GM12891 (cell line): ENCODE results near the gene CEP350.

ENCODE experiments used
- POLR2A ChIP-seq: IDR thresholded peaks from 2 replicates; pipeline ENCODE4 v1.6.1; 2011; ENCODE audit warnings: low read depth, low read length, control low read depth
- TAF1 ChIP-seq: IDR thresholded peaks from 2 replicates; pipeline ENCODE4 v1.6.1; 2011; ENCODE audit warnings: low read depth, low read length, control low read depth

DNA sequence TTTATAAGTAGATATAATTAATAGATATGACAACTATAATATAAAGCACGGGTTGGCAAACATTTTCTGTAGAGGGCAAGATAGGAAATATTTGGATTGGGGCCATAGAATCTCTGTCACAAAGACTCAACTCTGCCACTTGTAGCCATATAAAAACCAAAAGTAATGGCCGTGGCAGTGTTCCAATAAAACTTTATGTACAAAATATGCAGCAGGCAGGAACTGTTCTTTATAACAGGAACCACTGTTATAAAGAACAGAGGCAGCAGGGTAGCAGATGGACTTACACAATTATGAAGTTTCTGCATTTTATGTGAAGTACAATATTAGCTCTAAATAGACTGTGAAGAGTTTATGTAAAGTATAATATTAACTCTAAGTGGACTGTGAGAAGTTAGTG, 183.2 kb downstream of the CEP350 start:
- TF ChIP-seq TAF1 (no peak), POLR2A (no peak)
